ENCODE measurements around the gene CYP26B1.

CYP26B1 gene

GRCh38 chr2:72121153-72121552 lies 26.5 kb downstream of the CYP26B1 start:
- Mint-ChIP-seq H3K27me3 (ENCODE audit: low read depth) (no peaks in the 10 kb centered on the region), H3K9me3 (no peaks in the 10 kb centered on the region), H3K36me3 (ENCODE audit: low read depth) (no peaks in the 10 kb centered on the region), H3K4me3 (no peak overlapping the region), H3K27ac (no peak overlapping the region), H3K4me1 (ENCODE audit: low read depth) (no peaks in the 10 kb centered on the region)
- no peak for DNase-seq (ENCODE audit: low spot score)

- Mint-ChIP-seq H3K9me3 (no peaks in the 10 kb centered on the region), H3K36me3 (ENCODE audit: low read depth) (no peaks in the 10 kb centered on the region), H3K27ac (no peak overlapping the region), H3K27me3 (ENCODE audit: low read depth) (no peaks in the 10 kb centered on the region), H3K4me3 (no peak overlapping the region), H3K4me1 (ENCODE audit: low read depth) (no peaks in the 10 kb centered on the region)
- no peak for DNase-seq (ENCODE audit: low spot score)
These were observed 28.7 kb downstream of the CYP26B1 start for GRCh38 chr2:72118951-72119350.

GRCh38 chr2:72118386-72118785 lies 29.3 kb downstream of the CYP26B1 start:
- Mint-ChIP-seq H3K36me3 (ENCODE audit: low read depth) (no peaks in the 10 kb centered on the region), H3K27ac (no peak overlapping the region)
- no peak for DNase-seq (ENCODE audit: low spot score)

GRCh38 chr2:72117718-72118117 lies 29.9 kb downstream of the CYP26B1 start:
- Mint-ChIP-seq H3K4me3 (no peak overlapping the region), H3K27me3 (ENCODE audit: low read depth) (no peaks in the 10 kb centered on the region), H3K36me3 (ENCODE audit: low read depth) (no peaks in the 10 kb centered on the region), H3K4me1 (ENCODE audit: low read depth) (no peaks in the 10 kb centered on the region), H3K27ac (no peak overlapping the region), H3K9me3 (no peaks in the 10 kb centered on the region)
- no peak for DNase-seq (ENCODE audit: low spot score)

More at GRCh38 chr2:72118386-72118785, 29.3 kb downstream of the CYP26B1 start:
- H3K27me3 Mint-ChIP-seq (ENCODE audit: low read depth), result no peaks in the 10 kb centered on the region
- no peaks in the 10 kb centered on the region for H3K4me1 Mint-ChIP-seq (ENCODE audit: low read depth)
- H3K4me3 Mint-ChIP-seq, result no peak overlapping the region
- no peaks in the 10 kb centered on the region for H3K9me3 Mint-ChIP-seq

GRCh38 chr2:72117029-72117428 lies 30.6 kb downstream of the CYP26B1 start:
- Mint-ChIP-seq H3K9me3 (no peaks in the 10 kb centered on the region), H3K4me1 (ENCODE audit: low read depth) (no peaks in the 10 kb centered on the region), H3K36me3 (ENCODE audit: low read depth) (no peaks in the 10 kb centered on the region), H3K4me3 (no peak overlapping the region), H3K27me3 (ENCODE audit: low read depth) (no peaks in the 10 kb centered on the region), H3K27ac (no peak overlapping the region)
- no peak for DNase-seq (ENCODE audit: low spot score)

- H3K27me3 Mint-ChIP-seq (ENCODE audit: low read depth), result no peaks in the 10 kb centered on the region
- DNase-seq (ENCODE audit: low spot score), result no peak
- H3K36me3 Mint-ChIP-seq (ENCODE audit: low read depth), result no peaks in the 10 kb centered on the region
- no peaks in the 10 kb centered on the region for H3K4me1 Mint-ChIP-seq (ENCODE audit: low read depth)
- H3K4me3 Mint-ChIP-seq, result no peak overlapping the region
- no peak overlapping the region for H3K27ac Mint-ChIP-seq
- no peaks in the 10 kb centered on the region for H3K9me3 Mint-ChIP-seq
These were observed 31.6 kb downstream of the CYP26B1 start for GRCh38 chr2:72116081-72116533.

- H3K27me3 Mint-ChIP-seq (ENCODE audit: low read depth), result no peaks in the 10 kb centered on the region
- no peaks in the 10 kb centered on the region for H3K9me3 Mint-ChIP-seq
- DNase-seq (ENCODE audit: low spot score), result no peak
- H3K4me3 Mint-ChIP-seq, result no peak overlapping the region
- no peak overlapping the region for H3K27ac Mint-ChIP-seq
- H3K4me1 Mint-ChIP-seq (ENCODE audit: low read depth), result no peaks in the 10 kb centered on the region
- H3K36me3 Mint-ChIP-seq (ENCODE audit: low read depth), result no peaks in the 10 kb centered on the region
These were observed 32.3 kb downstream of the CYP26B1 start for GRCh38 chr2:72115110-72116080.

- H3K4me3 Mint-ChIP-seq, result no peak overlapping the region
- H3K27ac Mint-ChIP-seq, result no peak overlapping the region
- no peaks in the 10 kb centered on the region for H3K9me3 Mint-ChIP-seq
- no peaks in the 10 kb centered on the region for H3K36me3 Mint-ChIP-seq (ENCODE audit: low read depth)
- H3K4me1 Mint-ChIP-seq (ENCODE audit: low read depth), result no peaks in the 10 kb centered on the region
- no peak for DNase-seq (ENCODE audit: low spot score)
- no peaks in the 10 kb centered on the region for H3K27me3 Mint-ChIP-seq (ENCODE audit: low read depth)
These were observed 33.0 kb downstream of the CYP26B1 start for GRCh38 chr2:72114693-72115051.

GRCh38 chr2:72113847-72114692 lies 33.6 kb downstream of the CYP26B1 start:
- no peaks in the 10 kb centered on the region for H3K36me3 Mint-ChIP-seq (ENCODE audit: low read depth)
- H3K9me3 Mint-ChIP-seq, result no peaks in the 10 kb centered on the region
- no peaks in the 10 kb centered on the region for H3K27me3 Mint-ChIP-seq (ENCODE audit: low read depth)
- H3K4me1 Mint-ChIP-seq (ENCODE audit: low read depth), result no peaks in the 10 kb centered on the region
- H3K27ac Mint-ChIP-seq, result no peak overlapping the region
- no peak overlapping the region for H3K4me3 Mint-ChIP-seq
- DNase-seq (ENCODE audit: low spot score), result no peak

GRCh38 chr2:72112981-72113846 lies 34.4 kb downstream of the CYP26B1 start:
- H3K36me3 Mint-ChIP-seq (ENCODE audit: low read depth), result no peaks in the 10 kb centered on the region
- no peak overlapping the region for H3K27ac Mint-ChIP-seq
- H3K4me3 Mint-ChIP-seq, result no peak overlapping the region
- DNase-seq (ENCODE audit: low spot score), result no peak
- no peaks in the 10 kb centered on the region for H3K9me3 Mint-ChIP-seq
- H3K27me3 Mint-ChIP-seq (ENCODE audit: low read depth), result no peaks in the 10 kb centered on the region
- no peaks in the 10 kb centered on the region for H3K4me1 Mint-ChIP-seq (ENCODE audit: low read depth)

- no peaks in the 10 kb centered on the region for H3K27me3 Mint-ChIP-seq (ENCODE audit: low read depth)
- no peaks in the 10 kb centered on the region for H3K9me3 Mint-ChIP-seq
- H3K36me3 Mint-ChIP-seq (ENCODE audit: low read depth), result no peaks in the 10 kb centered on the region
- H3K4me1 Mint-ChIP-seq (ENCODE audit: low read depth), result no peaks in the 10 kb centered on the region
- H3K27ac Mint-ChIP-seq, result no peak overlapping the region
- H3K4me3 Mint-ChIP-seq, result no peak overlapping the region
- DNase-seq (ENCODE audit: low spot score), result no peak
These were observed 35.3 kb downstream of the CYP26B1 start for GRCh38 chr2:72112401-72112800.

- Mint-ChIP-seq H3K27me3 (ENCODE audit: low read depth) (peaks cover 3% of the 10 kb centered on the region), H3K4me3 (no peak overlapping the region), H3K9me3 (no peaks in the 10 kb centered on the region), H3K27ac (no peak overlapping the region), H3K36me3 (ENCODE audit: low read depth) (no peaks in the 10 kb centered on the region), H3K4me1 (ENCODE audit: low read depth) (no peaks in the 10 kb centered on the region)
- DNase-seq (ENCODE audit: low spot score), result no peak
These were observed 36.6 kb downstream of the CYP26B1 start for GRCh38 chr2:72111061-72111460.

- Mint-ChIP-seq H3K36me3 (ENCODE audit: low read depth) (no peaks in the 10 kb centered on the region), H3K4me1 (ENCODE audit: low read depth) (no peaks in the 10 kb centered on the region), H3K4me3 (no peak overlapping the region), H3K27me3 (ENCODE audit: low read depth) (peaks cover 3% of the 10 kb centered on the region), H3K9me3 (no peaks in the 10 kb centered on the region), H3K27ac (no peak overlapping the region)
- DNase-seq (ENCODE audit: low spot score), result no peak
These were observed 37.8 kb downstream of the CYP26B1 start for GRCh38 chr2:72109904-72110303.
